Karpas-422 (cell line): ENCODE data around the gene IQCH. TPM values are rescaled to one million over a fixed set of nuclear protein-coding genes. Genes with fewer than 3 reads are reported as not detected.

Experiments
- DNase-seq: peaks from one replicate; pipeline ENCODE4 v3.0.0-alpha.2; 2015
- H2AFZ ChIP-seq: fragments of 200-600 bp; sonication (generic); 2 replicates; pipeline ENCODE4 v1.6.1; 2014; ENCODE audit warnings: antibody characterized with exemption, low read length, mixed read lengths
- H3K27ac ChIP-seq: fragments of 200-600 bp; sonication (generic); 2 replicates; pipeline ENCODE4 v1.5.1; 2014; ENCODE audit warnings: mild to moderate bottlenecking, low read length, moderate library complexity
- H3K27me3 ChIP-seq: fragments of 200-600 bp; sonication (generic); 2 replicates; pipeline ENCODE4 v1.6.1; 2014; ENCODE audit warnings: low read length, mixed read lengths
- H3K36me3 ChIP-seq: fragments of 200-600 bp; sonication (generic); 2 replicates; pipeline ENCODE4 v1.6.1; 2014; ENCODE audit warnings: low read length, mixed read lengths; ENCODE audit not compliant: insufficient read depth
- H3K4me1 ChIP-seq: fragments of 200-600 bp; sonication (generic); 2 replicates; pipeline ENCODE4 v1.6.1; 2014; ENCODE audit warnings: mild to moderate bottlenecking, low read length, mixed read lengths
- H3K4me2 ChIP-seq: fragments of 200-600 bp; sonication (generic); 2 replicates; pipeline ENCODE4 v1.6.1; 2014; ENCODE audit warnings: low read length, low read depth, mild to moderate bottlenecking; ENCODE audit not compliant: poor library complexity, severe bottlenecking
- H3K4me3 ChIP-seq: fragments of 200-600 bp; sonication (generic); 2 replicates; pipeline ENCODE4 v1.5.1; 2014; ENCODE audit warnings: mild to moderate bottlenecking, antibody characterized with exemption, low read length, mixed read lengths
- H3K79me2 ChIP-seq: fragments of 200-600 bp; sonication (generic); 2 replicates; pipeline ENCODE4 v1.6.1; 2014; ENCODE audit warnings: mild to moderate bottlenecking, low read length, mixed read lengths
- H3K9ac ChIP-seq: fragments of 200-600 bp; sonication (generic); 2 replicates; pipeline ENCODE4 v1.6.0; 2014; ENCODE audit warnings: low read length
- H3K9me2 ChIP-seq: fragments of 200-600 bp; sonication (generic), shearing (Covaris generic); replicated peaks from 2 replicates; pipeline ENCODE4 v1.6.0; 2014; ENCODE audit warnings: mild to moderate bottlenecking, low read length, moderate library complexity; ENCODE audit not compliant: insufficient read depth
- H3K9me3 ChIP-seq: fragments of 300-700, 200-600 bp; sonication (generic); 2 replicates; pipeline ENCODE4 v1.6.1; 2014; ENCODE audit warnings: low read length, mixed read lengths
- H4K20me1 ChIP-seq: fragments of 200-600 bp; sonication (generic); 2 replicates; pipeline ENCODE4 v1.6.1; 2014; ENCODE audit warnings: mild to moderate bottlenecking, antibody characterized with exemption, low read length, low read depth; ENCODE audit not compliant: insufficient read depth
- total RNA-seq: library from RNA; depleted of rRNA; stranded (reverse); fragments of >200 nt; shearing (Covaris generic); gene quantifications from 2 replicates; pipeline ENCODE4 v1.2.3, GENCODE V29; 2014; ENCODE audit warnings: low replicate concordance

Gene IQCH
- total RNA-seq, 1 experiment from 2014 or later = 2.4 TPM

- Histone ChIP-seq H2AFZ (no peak overlapping the region), H3K4me3 (no peak overlapping the region), H3K9ac (no peak overlapping the region), H3K79me2 (no peaks in the 10 kb centered on the region), H3K36me3 (no peaks in the 10 kb centered on the region; the same call in 1 of the 2 replicates), H3K27me3 (no peaks in the 10 kb centered on the region), H3K9me2 (no peaks in the 10 kb centered on the region), H3K9me3 (no peaks in the 10 kb centered on the region), H3K4me2 (no peak overlapping the region), H4K20me1 (no peaks in the 10 kb centered on the region), H3K27ac (no peak overlapping the region), H3K4me1 (peaks cover 8% of the 10 kb centered on the region)
- peak; percentile 37 for DNase-seq
Observed at GRCh38 chr15:67511606-67512005, 257.0 kb downstream of the IQCH start.

GRCh38 chr15:67512140-67512539, 257.6 kb downstream of the IQCH start:
- no peaks in the 10 kb centered on the region; the same call in 1 of the 2 replicates for H3K36me3 ChIP-seq
- no peak overlapping the region for H3K4me2 ChIP-seq
- no peaks in the 10 kb centered on the region for H3K9me3 ChIP-seq
- H4K20me1 ChIP-seq = no peaks in the 10 kb centered on the region
- no peaks in the 10 kb centered on the region for H3K79me2 ChIP-seq
- H3K4me3 ChIP-seq = no peak overlapping the region
- peaks cover 3% of the 10 kb centered on the region for H3K4me1 ChIP-seq
- no peaks in the 10 kb centered on the region for H3K9me2 ChIP-seq
- H3K9ac ChIP-seq = no peak overlapping the region
- no peaks in the 10 kb centered on the region for H3K27me3 ChIP-seq
- no peak overlapping the region for H3K27ac ChIP-seq
- no peak overlapping the region for H2AFZ ChIP-seq
- peak; percentile 19 for DNase-seq

- no peaks in the 10 kb centered on the region; the same call in 1 of the 2 replicates for H3K36me3 ChIP-seq
- H3K9ac ChIP-seq = no peak overlapping the region
- no peaks in the 10 kb centered on the region for H4K20me1 ChIP-seq
- H2AFZ ChIP-seq = no peak overlapping the region
- H3K4me2 ChIP-seq = no peak overlapping the region
- no peaks in the 10 kb centered on the region for H3K4me1 ChIP-seq
- H3K79me2 ChIP-seq = no peaks in the 10 kb centered on the region
- no peaks in the 10 kb centered on the region for H3K27me3 ChIP-seq
- H3K27ac ChIP-seq = no peak overlapping the region
- H3K4me3 ChIP-seq = no peak overlapping the region
- no peaks in the 10 kb centered on the region for H3K9me3 ChIP-seq
- no peaks in the 10 kb centered on the region for H3K9me2 ChIP-seq
- peak; percentile 30 for DNase-seq
Observed at GRCh38 chr15:67512933-67513714, 258.5 kb downstream of the IQCH start.

- H4K20me1 ChIP-seq = no peaks in the 10 kb centered on the region
- no peaks in the 10 kb centered on the region for H3K9me2 ChIP-seq
- no peak overlapping the region for H2AFZ ChIP-seq
- H3K79me2 ChIP-seq = no peaks in the 10 kb centered on the region
- H3K4me1 ChIP-seq = peaks cover under 1% of the 10 kb centered on the region; the same call in 1 of the 2 replicates
- peak; percentile 24 for DNase-seq
- H3K36me3 ChIP-seq = no peaks in the 10 kb centered on the region; the same call in 1 of the 2 replicates
- no peak overlapping the region for H3K4me3 ChIP-seq
- H3K9ac ChIP-seq = no peak overlapping the region
- H3K4me2 ChIP-seq = no peak overlapping the region
- no peak overlapping the region for H3K27ac ChIP-seq
- no peaks in the 10 kb centered on the region for H3K9me3 ChIP-seq
- H3K27me3 ChIP-seq = no peaks in the 10 kb centered on the region
Observed at GRCh38 chr15:67515090-67515489, 260.5 kb downstream of the IQCH start.

- H3K4me2 ChIP-seq = no peak overlapping the region
- H3K4me3 ChIP-seq = no peak overlapping the region
- no peaks in the 10 kb centered on the region; the same call in 1 of the 2 replicates for H3K36me3 ChIP-seq
- no peaks in the 10 kb centered on the region for H3K27me3 ChIP-seq
- H3K9ac ChIP-seq = no peak overlapping the region
- H3K27ac ChIP-seq = no peak overlapping the region
- H3K79me2 ChIP-seq = peaks cover 3% of the 10 kb centered on the region; the same call in 1 of the 2 replicates
- no peaks in the 10 kb centered on the region for H4K20me1 ChIP-seq
- peaks cover 5% of the 10 kb centered on the region for H3K4me1 ChIP-seq
- H3K9me2 ChIP-seq = no peaks in the 10 kb centered on the region
- no peak overlapping the region for H2AFZ ChIP-seq
- DNase-seq = peak; percentile 6
- H3K9me3 ChIP-seq = no peaks in the 10 kb centered on the region
Observed at GRCh38 chr15:67515557-67515956, 261.0 kb downstream of the IQCH start.

GRCh38 chr15:67520321-67521028, 265.9 kb downstream of the IQCH start:
- H3K4me3 ChIP-seq = peak overlapping the region; percentile 78
- H2AFZ ChIP-seq = peak overlapping the region; percentile 82
- peaks cover 45% of the 10 kb centered on the region for H3K79me2 ChIP-seq
- H4K20me1 ChIP-seq = peaks cover 4% of the 10 kb centered on the region; the same call in 1 of the 2 replicates
- peak overlapping the region; percentile 88 for H3K9ac ChIP-seq
- no peaks in the 10 kb centered on the region for H3K27me3 ChIP-seq
- peak overlapping the region; percentile 90 for H3K4me2 ChIP-seq
- H3K4me1 ChIP-seq = peaks cover 30% of the 10 kb centered on the region
- DNase-seq = no peak
- no peaks in the 10 kb centered on the region; the same call in 1 of the 2 replicates for H3K36me3 ChIP-seq
- no peaks in the 10 kb centered on the region for H3K9me2 ChIP-seq
- peak overlapping the region; percentile 2; the same call in 1 of the 2 replicates for H3K27ac ChIP-seq
- H3K9me3 ChIP-seq = no peaks in the 10 kb centered on the region

GRCh38 chr15:67521029-67521782, 266.6 kb downstream of the IQCH start, which contains the start of gene C15orf61:
TSS of gene C15orf61 (plus strand) at chr15:67521131. CDS start at chr15:67521249, 118 bp downstream.
- Histone ChIP-seq H3K9me3 (no peaks in the 10 kb centered on the region), H3K27me3 (no peaks in the 10 kb centered on the region), H3K27ac (peak within 1 kb of the TSS; percentile 60), H3K4me1 (peaks cover 30% of the 10 kb centered on the region), H3K79me2 (peaks cover 46% of the 10 kb centered on the region), H4K20me1 (peaks cover 4% of the 10 kb centered on the region; the same call in 1 of the 2 replicates), H3K9me2 (no peaks in the 10 kb centered on the region), H3K4me2 (peak within 1 kb of the TSS; percentile 90), H3K36me3 (peaks cover under 1% of the 10 kb centered on the region), H2AFZ (peak within 1 kb of the TSS; percentile 82), H3K4me3 (peak within 1 kb of the TSS; percentile 78), H3K9ac (peak within 1 kb of the TSS; percentile 88)
- peak; percentile 95 for DNase-seq
